GM21723 (cell line): ENCODE measurements around the gene SLBP.
"Not testable (repeated sequence)": the region's sequence is repeated elsewhere in the genome, so short reads cannot be mapped to it uniquely, and the experiment has no call there.

ENCODE experiments used
- ATAC-seq: cut with Tn5 transposase; IDR thresholded peaks from one replicate; pipeline ENCODE4 v1.9.1; 2021; ENCODE audit warnings: mild to moderate bottlenecking, moderate library complexity; ENCODE audit not compliant: unreplicated experiment

SLBP gene

DNA sequence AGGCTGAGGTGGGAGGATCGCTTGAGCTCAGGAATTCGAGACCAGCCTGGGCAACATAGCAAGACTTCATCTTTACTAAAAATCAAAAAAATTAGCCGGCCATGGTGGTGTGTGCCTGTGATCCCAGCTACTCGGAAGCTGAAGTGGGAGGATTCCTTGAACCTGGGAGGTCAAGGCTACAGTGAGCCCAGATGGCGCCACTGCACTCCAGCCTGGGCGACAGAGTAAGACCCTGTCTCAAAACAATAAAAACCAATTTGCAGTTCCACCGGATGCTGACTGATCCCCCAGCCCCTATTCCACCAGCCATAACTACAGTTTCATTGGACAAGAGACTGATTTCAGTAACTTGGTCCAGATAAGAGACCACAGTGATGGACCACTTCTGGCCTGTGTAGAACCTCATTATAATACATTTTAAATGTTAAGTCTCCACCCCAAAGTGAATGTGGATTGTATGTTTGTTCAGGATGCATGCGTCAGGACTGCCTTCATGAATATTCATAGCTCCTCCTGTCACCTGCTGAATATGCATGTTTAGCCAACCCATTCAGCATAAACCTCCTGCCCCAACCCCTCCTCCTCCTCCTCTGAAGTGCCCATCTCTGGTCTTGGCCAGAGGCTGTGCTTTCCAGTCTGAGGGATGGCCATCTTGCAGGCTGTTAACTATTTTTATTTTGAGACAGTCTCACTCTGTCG is 2.3 kb upstream of the SLBP start:
- no peak for ATAC-seq

DNA sequence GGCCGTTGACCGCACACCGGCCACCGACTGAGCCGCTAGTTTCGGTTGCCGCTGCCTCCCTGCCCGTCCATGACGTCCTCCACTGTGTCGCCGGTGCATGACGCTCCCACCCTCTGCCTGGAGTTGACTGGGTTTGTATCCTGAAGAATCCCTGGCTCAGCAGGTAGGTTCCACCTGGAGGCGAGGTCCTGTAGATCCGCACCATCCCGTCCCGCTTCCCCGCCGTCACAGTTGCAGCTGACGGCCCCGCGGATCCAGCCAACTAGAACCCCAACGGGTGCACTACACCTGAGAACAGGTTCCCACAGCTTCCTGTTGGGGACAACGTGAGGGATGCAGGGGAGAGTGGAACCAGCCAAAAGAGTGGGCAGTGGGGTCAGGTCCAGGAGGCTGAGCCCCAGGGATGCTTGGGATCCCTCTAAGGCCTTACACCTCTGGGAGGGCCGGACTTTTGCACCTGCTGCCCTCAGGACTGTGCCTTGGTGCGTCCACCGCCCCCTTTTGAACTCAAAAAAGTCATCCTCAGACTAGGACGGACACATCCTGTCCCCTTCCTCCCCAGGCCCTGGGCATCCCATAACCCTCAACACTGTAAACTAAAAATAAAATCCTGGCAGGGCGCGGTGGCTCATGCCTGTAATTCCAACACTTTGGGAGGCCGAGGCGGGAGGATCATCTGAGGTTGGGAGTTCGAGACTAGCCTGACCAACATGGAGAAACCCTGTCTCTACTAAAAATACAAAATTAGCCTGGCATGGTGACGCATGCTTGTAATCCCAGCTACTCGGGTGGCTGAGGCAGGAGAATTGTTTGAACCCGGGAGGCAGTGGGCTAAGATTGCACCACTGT is 1.1 kb upstream of the SLBP start:
- peak; percentile 15 for ATAC-seq

- ATAC-seq = peak; percentile 4
Measured at GRCh38 chr4:1711571-1712215, 426 bp downstream of the SLBP start.

DNA sequence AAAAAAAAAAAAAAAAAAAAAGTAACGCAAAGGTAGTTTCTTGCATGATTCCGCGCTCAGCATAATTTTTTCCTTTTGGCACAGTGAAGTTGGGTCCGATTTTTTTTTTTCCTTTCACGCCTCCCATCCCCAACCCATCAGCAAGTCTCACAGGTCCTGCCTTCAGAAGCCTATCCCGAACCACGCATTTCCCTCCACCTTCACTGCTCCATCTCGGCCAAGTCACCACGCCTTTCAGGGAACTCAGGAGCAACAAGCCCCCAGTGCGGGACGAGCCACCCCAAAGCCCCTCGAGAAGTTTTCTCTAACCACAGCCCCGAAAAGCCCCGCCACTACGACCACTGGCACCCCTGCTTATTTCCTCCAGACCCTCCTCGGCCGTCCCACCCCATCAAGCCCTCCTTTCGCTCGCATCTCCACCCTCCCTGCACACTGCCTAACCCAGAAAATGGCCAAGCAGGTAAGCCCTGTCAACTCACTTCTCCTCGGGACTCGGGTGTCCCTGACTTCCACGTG is 1.0 kb downstream of the SLBP start:
- ATAC-seq = no peak

- no peak for ATAC-seq
Measured at GRCh38 chr4:1708581-1708980, 3.5 kb downstream of the SLBP start.

GRCh38 chr4:1706358-1706757 is 5.8 kb downstream of the SLBP start:
- ATAC-seq = no peak

- ATAC-seq = no peak
Measured at GRCh38 chr4:1705732-1706131, 6.4 kb downstream of the SLBP start.

DNA sequence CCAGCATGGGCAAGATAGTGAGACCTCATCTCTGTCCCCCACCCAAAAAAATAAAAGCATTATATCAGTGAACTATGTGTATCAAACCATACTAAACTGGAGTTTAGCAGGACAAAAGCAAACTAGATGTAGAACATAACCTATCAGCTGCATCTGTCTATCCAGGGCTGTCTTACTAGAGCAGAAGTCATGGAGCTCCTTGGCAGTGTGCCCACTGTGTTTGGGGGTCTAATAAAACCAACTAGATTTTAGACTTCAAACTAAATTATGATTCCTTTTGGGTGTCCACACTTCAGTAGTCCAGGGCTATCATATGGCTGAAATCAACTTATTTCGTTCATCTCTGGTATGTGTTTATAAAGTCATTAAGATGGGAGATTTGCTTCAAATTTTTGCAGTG is 8.3 kb downstream of the SLBP start:
- no peak for ATAC-seq

DNA sequence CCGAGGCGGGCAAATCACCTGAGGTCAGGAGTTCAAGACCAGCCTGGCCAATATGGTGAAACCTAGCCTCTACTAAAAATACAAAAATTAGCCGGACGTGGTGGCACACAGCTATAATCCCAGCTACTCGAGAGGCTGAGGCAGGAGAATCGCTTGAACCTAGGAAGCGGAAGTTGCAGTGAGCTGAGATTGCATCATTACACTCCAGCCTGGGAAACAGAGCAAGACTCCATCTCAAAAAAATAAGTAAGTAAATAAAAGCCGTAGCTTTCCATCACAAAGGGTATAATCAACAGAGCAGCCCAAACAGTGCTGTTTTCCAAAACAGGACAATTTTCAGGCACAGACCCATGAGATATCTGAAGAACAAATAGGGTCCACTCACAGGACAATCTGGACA is 10.4 kb downstream of the SLBP start:
- not testable (repeated sequence) for ATAC-seq

- ATAC-seq = no peak
Measured at GRCh38 chr4:1695913-1696312, 16.2 kb downstream of the SLBP start.

DNA sequence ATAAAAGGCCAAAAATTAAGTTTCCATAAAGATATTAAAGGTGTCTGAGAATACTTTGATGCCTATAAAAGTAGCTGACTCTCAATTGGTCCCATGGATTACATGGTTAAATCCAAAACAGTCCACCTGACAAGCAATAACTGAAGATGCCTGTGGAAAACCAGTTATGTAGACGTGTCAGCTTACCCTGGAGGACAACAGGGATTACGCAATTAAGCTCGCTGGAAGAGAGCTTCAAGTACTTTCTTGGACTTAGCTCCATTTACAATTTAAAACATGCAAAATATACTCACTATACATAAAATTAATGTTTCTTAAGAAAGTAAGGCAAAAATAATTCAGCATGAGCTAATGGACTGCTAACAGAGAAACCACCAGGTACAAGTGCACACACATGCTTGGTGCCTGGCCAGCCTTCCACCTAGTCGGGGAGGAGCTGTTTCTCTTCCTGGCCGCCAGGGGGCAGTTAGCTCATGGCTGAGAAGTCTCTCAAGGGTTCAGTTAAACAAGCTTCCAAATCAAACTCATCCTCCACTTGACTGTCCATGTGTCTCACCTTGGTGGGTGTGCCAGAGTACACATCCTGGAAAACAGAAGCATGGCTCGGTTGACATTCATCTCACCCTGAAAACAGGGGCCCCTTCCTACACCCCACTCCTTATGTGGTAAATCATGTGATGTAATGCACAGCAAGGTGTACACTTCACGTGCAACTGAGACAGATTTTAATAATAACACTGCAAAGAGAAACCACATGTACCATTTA is 18.8 kb downstream of the SLBP start:
- ATAC-seq = peak; percentile 79

GRCh38 chr4:1691737-1692373 is 20.3 kb downstream of the SLBP start:
- no peak for ATAC-seq

DNA sequence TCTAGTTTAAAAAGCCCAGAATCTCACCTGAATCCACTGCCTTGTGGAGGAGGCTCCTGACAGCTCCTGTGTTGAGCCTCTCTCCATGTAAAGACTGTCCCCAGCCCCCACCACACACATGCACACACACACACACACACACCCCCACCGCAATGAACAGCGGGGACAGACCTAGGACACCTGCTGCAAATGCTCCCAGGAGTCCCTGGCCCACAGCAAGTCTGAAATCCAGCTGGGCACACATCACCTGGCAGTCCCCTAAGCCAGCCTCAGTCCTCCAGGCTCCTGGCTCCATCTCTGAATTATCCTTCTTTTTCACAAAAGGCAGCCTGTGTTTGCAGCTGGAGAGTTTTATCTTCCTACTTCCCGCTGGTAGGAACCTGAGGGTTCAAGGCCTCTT is 21.4 kb downstream of the SLBP start:
- no peak for ATAC-seq

DNA sequence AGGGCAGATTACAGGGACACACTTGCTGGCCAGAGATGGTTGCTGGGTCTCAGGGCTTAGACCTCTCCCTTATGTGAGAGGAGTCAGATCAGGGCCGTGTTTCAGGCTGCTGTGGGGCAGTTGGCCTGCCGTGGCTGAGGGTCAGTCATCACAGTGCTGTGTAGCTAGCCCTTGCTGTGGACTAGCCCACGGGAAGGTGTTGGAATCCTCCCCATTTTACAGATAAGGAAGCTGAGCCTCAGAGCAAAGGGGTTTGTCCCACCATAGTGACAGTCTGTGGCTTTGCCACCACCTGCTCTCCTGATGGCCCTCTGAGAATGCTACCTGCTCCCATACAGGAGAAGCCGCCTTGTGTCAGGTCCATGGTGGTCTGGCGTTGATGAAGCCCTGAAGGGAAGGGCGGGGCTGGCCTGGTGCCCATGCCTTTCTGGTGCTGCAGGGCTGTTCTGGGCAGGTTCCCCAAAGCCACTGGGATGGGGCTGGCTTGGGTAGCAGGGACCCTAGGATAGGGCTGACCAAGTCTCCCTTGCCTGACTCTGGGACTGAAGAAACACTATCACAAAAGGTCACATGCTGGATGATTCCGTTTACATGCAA is 25.6 kb downstream of the SLBP start:
- ATAC-seq = no peak

DNA sequence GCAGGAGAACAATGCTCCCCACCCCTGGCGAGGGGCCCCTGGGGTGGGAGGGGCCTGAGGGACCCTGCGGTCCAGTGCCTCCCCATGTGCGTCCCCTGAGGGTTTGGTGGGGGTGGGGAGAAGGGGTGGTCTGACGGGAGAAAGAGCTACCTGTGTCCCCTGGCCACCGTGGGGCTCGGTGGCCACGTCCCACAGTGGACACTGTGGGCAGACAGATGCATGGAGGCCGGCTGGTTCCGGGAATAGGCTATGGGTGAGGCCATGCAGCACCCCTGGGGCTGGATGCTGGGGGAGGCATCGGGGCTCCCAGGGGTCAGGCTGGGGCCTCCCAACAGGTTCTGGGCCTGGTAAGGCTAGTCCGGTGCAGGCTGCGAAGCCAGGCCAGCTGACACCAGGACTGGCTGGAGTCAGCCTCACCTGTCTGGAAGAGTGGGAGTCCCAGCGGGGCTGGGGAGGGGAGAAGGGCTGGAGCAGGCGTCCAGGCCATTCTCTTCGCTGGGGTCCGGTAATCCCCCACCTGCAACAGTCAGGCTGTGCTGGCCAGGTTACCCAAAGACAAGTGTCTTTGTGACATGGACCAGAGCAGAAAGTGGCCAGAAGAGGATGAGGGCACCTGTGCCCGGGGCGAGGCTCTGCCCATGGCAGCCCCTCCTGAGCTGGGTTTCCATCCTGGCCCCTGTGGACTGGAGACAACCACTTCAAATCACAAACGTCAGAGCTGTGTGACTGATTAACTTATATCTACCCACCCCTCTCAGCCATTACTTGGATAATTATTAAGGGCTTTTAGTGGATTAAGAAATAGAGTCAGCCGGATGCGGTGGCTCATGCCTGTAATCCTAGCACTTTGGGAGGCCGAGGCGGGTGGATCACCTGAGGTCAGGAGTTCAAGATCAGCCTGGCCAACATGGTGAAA is 26.6 kb downstream of the SLBP start:
- no peak for ATAC-seq

DNA sequence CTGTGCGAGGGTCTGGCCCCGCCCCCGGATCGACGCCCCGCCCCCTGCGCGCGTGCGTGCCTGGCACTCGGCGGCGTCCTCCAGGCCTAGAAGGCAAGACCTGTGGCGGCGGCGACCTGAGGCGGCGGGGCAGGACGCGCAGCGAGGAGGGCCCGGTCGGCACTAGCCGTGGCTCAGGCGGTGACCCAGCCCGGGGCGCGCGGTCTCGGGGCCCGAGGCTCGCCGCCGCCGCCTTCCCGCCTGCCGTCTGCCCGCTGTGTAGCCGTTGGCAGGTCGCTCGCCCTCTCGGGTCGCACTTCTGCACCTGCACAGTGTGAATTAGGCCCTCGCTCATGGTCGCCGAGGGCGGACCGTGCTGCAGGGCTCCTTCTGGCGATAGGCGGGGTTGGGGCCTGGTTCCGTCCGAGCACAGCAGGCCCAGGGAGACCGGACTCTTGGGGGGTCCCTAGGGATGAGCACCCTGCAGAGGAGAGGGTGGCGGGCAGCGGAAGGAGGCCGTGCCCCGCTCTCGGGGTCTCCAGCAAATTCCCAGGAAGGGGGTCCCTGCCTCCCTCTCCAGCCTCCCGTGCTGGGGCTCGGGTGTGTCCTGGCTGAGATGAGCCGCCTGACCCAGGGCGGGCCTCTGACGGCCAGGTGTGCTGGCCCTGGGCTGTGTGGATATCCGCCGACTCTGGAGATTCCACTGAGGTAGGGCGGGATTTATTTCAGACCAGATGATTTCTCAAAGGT is 27.4 kb downstream of the SLBP start:
- peak; percentile 6 for ATAC-seq

GRCh38 chr4:1683736-1684505 is 28.2 kb downstream of the SLBP start, which contains the start of gene FAM53A:
Gene FAM53A (minus strand): TSS chr4:1684313. CDS start chr4:1668741, 15,572 bp downstream.
- peak; percentile 79 for ATAC-seq
